A549 (cell line): Measurements from ENCODE around the gene SALL4. TPM values are rescaled to one million over a fixed set of nuclear protein-coding genes. Genes with fewer than 3 reads are reported as not detected.
"Not testable (repeated sequence)": the region's sequence is repeated elsewhere in the genome, so short reads cannot be mapped to it uniquely, and the experiment has no call there.

Source experiments
- ATAC-seq, 2 experiments: fragments of 200-7000 bp in 1 of 2; fragments of >200 bp in 1 of 2; cut with Nextera tagmentation in 1 of 2; cut with Tn5 transposase in 1 of 2; 3 replicates each; pipeline versions ENCODE4 v1.8.0 to v1.9.1; 2018 to 2020; ENCODE audit warnings: mild to moderate bottlenecking in 1 of 2, moderate library complexity in 1 of 2
- CTCF ChIA-PET: fragments of 300-600 bp; sonication (Branson Sonifier 250); formaldehyde crosslinking; extraction: SDS; loops from one replicate; lab custom pipeline; 2021; ENCODE audit warnings: antibody characterized with exemption, inconsistent platforms; lab: Yijun Ruan, JAX
- POLR2A ChIA-PET: fragments of 350-600 bp; formaldehyde crosslinking; extraction: SDS; loops from one replicate; lab custom pipeline; 2021; ENCODE audit warnings: antibody characterized with exemption, inconsistent platforms; lab: Yijun Ruan, JAX
- DNase-seq, 2 experiments: peaks; one replicate each; pipeline versions ENCODE4 v3.0.0 to v3.0.0-alpha.2; 2011 to 2016; ENCODE audit warnings: low read depth in 1 of 2, low spot score in 1 of 2
- FAIRE-seq: peaks from 2 replicates; lab custom pipeline; 2011; peaks lifted over from hg19 to GRCh38; lab: Jason Lieb, UNC
- H3K27ac ChIP-seq, 2 experiments: fragments of >200 bp; sonication (Bioruptor Twin); formaldehyde crosslinking; 3 replicates each; pipeline ENCODE4 v1.5.1; 2016 to 2017
- H3K4me1 ChIP-seq: fragments of >200 bp; sonication (Bioruptor Twin); formaldehyde crosslinking; 3 replicates; pipeline ENCODE4 v1.6.1; 2016
- H3K4me2 ChIP-seq: fragments of >200 bp; sonication (Bioruptor Twin); formaldehyde crosslinking; 3 replicates; pipeline ENCODE4 v1.6.1; 2016
- H3K4me3 ChIP-seq: fragments of >200 bp; sonication (Bioruptor Twin); formaldehyde crosslinking; 3 replicates; pipeline ENCODE4 v1.5.1; 2016
- H3K9me3 ChIP-seq: fragments of >200 bp; sonication (Bioruptor Twin); formaldehyde crosslinking; 3 replicates; pipeline ENCODE4 v1.6.1; 2016
- ATOH8 ChIP-seq: fragments of 250-450 bp; sonication (Bioruptor Pico); IDR thresholded peaks from 2 replicates; pipeline ENCODE4 v1.5.0; 2020; ENCODE audit warnings: low read depth, mild to moderate bottlenecking, moderate library complexity
- CBX2 ChIP-seq: fragments of 200-600 bp; sonication (generic); IDR thresholded peaks from 2 replicates; pipeline ENCODE4 v1.6.1; 2016; ENCODE audit warnings: low read depth, mild to moderate bottlenecking, borderline replicate concordance
- CBX8 ChIP-seq: fragments of 200-600 bp; sonication (generic); IDR thresholded peaks from 2 replicates; pipeline ENCODE4 v1.6.1; 2016
- CEBPB ChIP-seq, 2 experiments: fragments of >200 bp in 1 of 2; sonication (Bioruptor Twin) in 1 of 2; formaldehyde crosslinking in 1 of 2; IDR thresholded peaks; 2 replicates each; pipeline ENCODE4 v1.6.1; 2012 to 2016
- CHD2 ChIP-seq: fragments of 150-350 bp; IDR thresholded peaks from 2 replicates; pipeline ENCODE4 v1.6.1; 2014; ENCODE audit warnings: low read length; ENCODE audit not compliant: partially characterized antibody
- CHD4 ChIP-seq: fragments of 200-600 bp; sonication (generic); IDR thresholded peaks from 2 replicates; pipeline ENCODE4 v1.6.1; 2016; ENCODE audit warnings: antibody characterized with exemption, mild to moderate bottlenecking, borderline replicate concordance
- EHF ChIP-seq: fragments of 250-450 bp; sonication (Bioruptor Pico); IDR thresholded peaks from 2 replicates; pipeline ENCODE4 v1.5.0; 2020; ENCODE audit warnings: mild to moderate bottlenecking
- ESRRA ChIP-seq: fragments of 150-350 bp; IDR thresholded peaks from 2 replicates; pipeline ENCODE4 v1.6.1; 2014; ENCODE audit warnings: mild to moderate bottlenecking, low read length, borderline replicate concordance
- FOXS1 ChIP-seq: fragments of 250-450 bp; sonication (Bioruptor Pico); IDR thresholded peaks from 2 replicates; pipeline ENCODE4 v1.5.0; 2020; ENCODE audit warnings: mild to moderate bottlenecking, moderate library complexity
- JUNB ChIP-seq: fragments of >200 bp; sonication (Bioruptor Twin); formaldehyde crosslinking; IDR thresholded peaks from 2 replicates; pipeline ENCODE4 v1.6.1; 2016
- MYC ChIP-seq: IDR thresholded peaks from 2 replicates; pipeline ENCODE4 v1.6.1; 2012; ENCODE audit warnings: mild to moderate bottlenecking, inconsistent platforms, low read length, improper control_type of control experiment, borderline replicate concordance
- NFE2L2 ChIP-seq: fragments of 150-350 bp; conservative IDR thresholded peaks from 2 replicates; pipeline ENCODE4 v1.6.1; 2014; ENCODE audit warnings: low read length
- NPAS2 ChIP-seq: fragments of 250-450 bp; sonication (Bioruptor Pico); IDR thresholded peaks from 2 replicates; pipeline ENCODE4 v1.8.0; 2022; ENCODE audit warnings: mild to moderate bottlenecking, moderate library complexity, borderline replicate concordance
- NR3C1 ChIP-seq: fragments of >200 bp; sonication (Bioruptor Twin); formaldehyde crosslinking; IDR thresholded peaks from 3 replicates; pipeline ENCODE4 v1.6.1; 2017
- RARB ChIP-seq: fragments of 250-450 bp; sonication (Bioruptor Pico); IDR thresholded peaks from 2 replicates; pipeline ENCODE4 v1.8.0; 2021; ENCODE audit warnings: mild to moderate bottlenecking, moderate library complexity
- ZFP36 ChIP-seq: fragments of 450-650 bp; IDR thresholded peaks from 2 replicates; pipeline ENCODE4 v1.6.1; 2014; ENCODE audit warnings: borderline replicate concordance; ENCODE audit not compliant: partially characterized antibody
- ZNF302 ChIP-seq: fragments of 250-450 bp; sonication (Bioruptor Pico); IDR thresholded peaks from 2 replicates; pipeline ENCODE4 v1.9.0; 2021; ENCODE audit warnings: inconsistent platforms, mild to moderate bottlenecking, moderate library complexity
- WGBS: methylation state at CpG from one replicate; pipeline ENCODE4 v1.1.6; 2017; ENCODE audit errors: missing lambda C conversion rate; 5-methylcytosine and 5-hydroxymethylcytosine counted together
- polyA plus RNA-seq, 4 experiments: library from polyadenylated mRNA; depleted of rRNA in 3 of 4; stranded (reverse); fragments of >200 nt; fragmentation: RNase III in 1 of 4; extraction: RNeasy Plus Mini Kit Qiagen cat#74134 plus additional on column Dnase treatment in 1 of 4; gene quantifications; 2 replicates in 3 of 4; 3 replicates in 1 of 4; pipeline ENCODE4 v1.2.3, GENCODE V29; 2011 to 2017
- TF ChIP-seq, protein P1 (sequence below): fragments of 250-450 bp; sonication (Bioruptor Pico); IDR thresholded peaks from 2 replicates; pipeline ENCODE4 v1.5.0; 2021; ENCODE audit warnings: mild to moderate bottlenecking, moderate library complexity, borderline replicate concordance
- TF ChIP-seq, protein P2 (sequence below): IDR thresholded peaks from 2 replicates; pipeline ENCODE4 v1.6.1; 2012

The SALL4 gene
- polyA plus RNA-seq, 2 of the 4 experiments (the other 2 are of a cell fraction), result 2.3 to 7.6 TPM

GRCh38 chr20:51784299-51784698 is 18.0 kb downstream of the SALL4 start:
- Histone ChIP-seq H3K9me3 (peaks cover 9% of the 10 kb centered on the region; the same call in 1 of the 3 replicates), H3K4me1 (no peaks in the 10 kb centered on the region), H3K4me2 (no peak overlapping the region), H3K4me3 (no peak overlapping the region), H3K27ac (no peak overlapping the region)
- TF ChIP-seq FOXS1 (CRISPR knock-in tag) (no peak), ATOH8 (no peak)
- TF ChIP-seq, protein P1, sequence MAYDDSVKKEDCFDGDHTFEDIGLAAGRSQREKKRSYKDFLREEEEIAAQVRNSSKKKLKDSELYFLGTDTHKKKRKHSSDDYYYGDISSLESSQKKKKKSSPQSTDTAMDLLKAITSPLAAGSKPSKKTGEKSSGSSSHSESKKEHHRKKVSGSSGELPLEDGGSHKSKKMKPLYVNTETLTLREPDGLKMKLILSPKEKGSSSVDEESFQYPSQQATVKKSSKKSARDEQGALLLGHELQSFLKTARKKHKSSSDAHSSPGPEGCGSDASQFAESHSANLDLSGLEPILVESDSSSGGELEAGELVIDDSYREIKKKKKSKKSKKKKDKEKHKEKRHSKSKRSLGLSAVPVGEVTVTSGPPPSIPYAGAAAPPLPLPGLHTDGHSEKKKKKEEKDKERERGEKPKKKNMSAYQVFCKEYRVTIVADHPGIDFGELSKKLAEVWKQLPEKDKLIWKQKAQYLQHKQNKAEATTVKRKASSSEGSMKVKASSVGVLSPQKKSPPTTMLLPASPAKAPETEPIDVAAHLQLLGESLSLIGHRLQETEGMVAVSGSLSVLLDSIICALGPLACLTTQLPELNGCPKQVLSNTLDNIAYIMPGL (CRISPR knock-in tag), result no peak
- DNase-seq (no peak), FAIRE-seq (no peak), ATAC-seq (no peak)
- ChIA-PET CTCF (interaction anchor here (1.0 kb wide), 1 partner anchor 15 kb away, joined by 4 read pairs; no protein-coding TSS in a partner anchor), POLR2A (no interaction called here)
- 84% methylated on average over 15 of the region's 15 CpGs for WGBS

DNA sequence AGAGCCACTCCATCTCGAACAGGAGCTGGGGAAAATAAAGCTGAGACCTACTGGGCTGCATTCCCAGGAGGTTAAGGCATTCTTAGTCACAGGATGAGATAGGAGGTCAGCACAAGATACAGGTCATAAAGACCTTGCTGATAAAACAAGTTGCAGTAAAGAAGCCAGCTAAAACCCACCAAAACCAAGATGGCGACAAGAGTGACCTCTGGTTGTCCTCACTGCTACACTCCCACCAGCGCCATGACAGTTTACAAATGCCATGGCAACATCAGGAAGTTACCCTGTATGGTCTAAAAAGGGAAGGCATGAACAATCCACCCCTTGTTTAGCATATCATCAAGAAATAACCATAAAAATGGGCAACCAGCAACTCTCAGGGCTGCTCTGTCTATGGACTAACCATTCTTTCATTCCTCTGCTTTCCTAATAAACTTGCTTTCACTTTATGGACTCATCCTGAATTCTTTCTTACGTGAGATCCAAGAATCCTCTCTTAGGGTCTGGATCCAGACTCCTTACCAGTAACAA is 24.0 kb downstream of the SALL4 start:
- ATAC-seq, POLR2A ChIA-PET, DNase-seq, H3K27ac ChIP-seq, FAIRE-seq, H3K4me1 ChIP-seq, H3K4me2 ChIP-seq, H3K4me3 ChIP-seq: not testable (repeated sequence)
- CTCF ChIA-PET, result interaction anchor here (1.1 to 2.4 kb wide), 3 partner anchors 11 to 188 kb away, joined by 3 to 6 read pairs (median 4); no protein-coding TSS in a partner anchor
- 80% methylated on average over 4 of the region's 4 CpGs for WGBS
- peaks cover 11% of the 10 kb centered on the region; the same call in 1 of the 3 replicates for H3K9me3 ChIP-seq

DNA sequence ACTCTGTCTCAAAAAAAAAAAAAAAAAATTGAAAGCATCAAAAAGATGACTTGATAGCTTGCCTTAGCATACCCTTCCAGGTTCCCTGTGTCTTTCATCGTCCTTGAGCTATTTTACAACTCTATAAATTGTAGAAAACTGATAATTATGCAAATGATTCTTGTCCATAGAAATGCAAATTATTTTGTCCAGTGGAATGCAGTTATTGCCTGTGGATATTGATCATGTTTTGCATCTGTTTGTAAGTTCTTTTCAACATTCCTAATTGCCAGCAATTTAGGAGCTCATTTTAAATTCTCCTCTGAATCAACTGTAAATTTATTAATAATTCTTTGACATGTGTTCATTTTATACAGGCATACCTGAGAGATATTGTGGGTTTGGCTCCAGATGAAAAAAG is 27.1 kb downstream of the SALL4 start:
- H3K4me3 ChIP-seq, result no peak overlapping the region
- no peak overlapping the region for H3K27ac ChIP-seq
- H3K4me1 ChIP-seq, result no peaks in the 10 kb centered on the region
- 72% methylated on average over 1 of the region's 1 CpG for WGBS
- DNase-seq, result no peak
- no peak for FAIRE-seq
- POLR2A ChIA-PET, result no interaction called here
- no peak for TF ChIP-seq NR3C1
- TF ChIP-seq, protein P2, sequence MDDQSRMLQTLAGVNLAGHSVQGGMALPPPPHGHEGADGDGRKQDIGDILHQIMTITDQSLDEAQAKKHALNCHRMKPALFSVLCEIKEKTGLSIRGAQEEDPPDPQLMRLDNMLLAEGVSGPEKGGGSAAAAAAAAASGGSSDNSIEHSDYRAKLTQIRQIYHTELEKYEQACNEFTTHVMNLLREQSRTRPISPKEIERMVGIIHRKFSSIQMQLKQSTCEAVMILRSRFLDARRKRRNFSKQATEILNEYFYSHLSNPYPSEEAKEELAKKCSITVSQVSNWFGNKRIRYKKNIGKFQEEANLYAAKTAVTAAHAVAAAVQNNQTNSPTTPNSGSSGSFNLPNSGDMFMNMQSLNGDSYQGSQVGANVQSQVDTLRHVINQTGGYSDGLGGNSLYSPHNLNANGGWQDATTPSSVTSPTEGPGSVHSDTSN, result no peak
- no peak for TF ChIP-seq NFE2L2
- TF ChIP-seq ESRRA, result no peak
- no peak for TF ChIP-seq FOXS1 (CRISPR knock-in tag)
- TF ChIP-seq JUNB, result no peak
- no peak for TF ChIP-seq ATOH8
- no peak for TF ChIP-seq NPAS2 (CRISPR knock-in tag)
- TF ChIP-seq MYC, result no peak
- TF ChIP-seq CHD4, result no peak
- no peak for TF ChIP-seq CHD2
- TF ChIP-seq CEBPB (IDR thresholded peaks at IDR 0.05), result no peak
- no peak for TF ChIP-seq RARB (CRISPR knock-in tag)
- no peak for TF ChIP-seq ZNF302
- no peak for TF ChIP-seq CBX8
- no peak for TF ChIP-seq EHF
- no peak for TF ChIP-seq ZFP36
- TF ChIP-seq CBX2, result no peak
- peaks cover 11% of the 10 kb centered on the region; the same call in 1 of the 3 replicates for H3K9me3 ChIP-seq
- CTCF ChIA-PET, result interaction anchor here (0.6 to 2.9 kb wide), 9 partner anchors 9 to 403 kb away, joined by 3 to 8 read pairs (median 3); no protein-coding TSS in a partner anchor
- ATAC-seq, result no peak
- H3K4me2 ChIP-seq, result no peak overlapping the region
